HUES6 (cell line): ENCODE results near the gene RPN1.

ENCODE experiments used
- H3K27ac ChIP-seq: 2 replicates; pipeline ENCODE4 v1.7.0; 2013; ENCODE audit warnings: low read depth, mild to moderate bottlenecking, low read length, inconsistent platforms
- H3K27me3 ChIP-seq: 2 replicates; pipeline ENCODE4 v1.6.1; 2013; ENCODE audit warnings: low read length; ENCODE audit not compliant: control insufficient read depth, insufficient read depth
- H3K36me3 ChIP-seq: 2 replicates; pipeline ENCODE4 v1.6.1; 2013; ENCODE audit warnings: low read length; ENCODE audit not compliant: control insufficient read depth, insufficient read depth
- H3K4me1 ChIP-seq: 2 replicates; pipeline ENCODE4 v1.6.1; 2013; ENCODE audit warnings: low read length; ENCODE audit not compliant: control insufficient read depth, insufficient read depth
- H3K4me3 ChIP-seq: 2 replicates; pipeline ENCODE4 v1.5.1; 2013; ENCODE audit warnings: low read depth, low read length
- H3K9ac ChIP-seq: one replicate; pipeline ENCODE4 v1.6.1; 2013; ENCODE audit warnings: mild to moderate bottlenecking, low read length
- H3K9me3 ChIP-seq: 2 replicates; pipeline ENCODE4 v1.6.1; 2013; ENCODE audit warnings: low read depth, low read length; ENCODE audit not compliant: control insufficient read depth, insufficient read depth

Gene RPN1

DNA sequence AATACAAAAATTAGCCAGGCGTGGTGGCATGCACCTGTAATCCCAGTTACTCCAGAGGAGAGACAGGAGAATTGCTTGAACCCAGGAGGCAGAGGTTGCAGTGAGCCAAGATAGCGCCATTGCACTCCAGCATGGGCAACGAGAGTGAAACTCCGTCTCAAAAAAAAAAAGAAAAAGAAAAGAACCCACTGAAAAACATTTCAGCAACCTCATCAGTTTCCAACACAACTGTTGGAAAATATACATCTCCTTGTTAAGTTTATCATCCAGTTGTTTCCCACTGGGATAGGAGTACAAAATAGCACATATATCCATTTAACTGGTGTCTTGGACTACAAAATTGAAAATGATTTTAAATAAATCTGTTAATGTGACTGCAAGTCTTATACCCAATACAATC lies 2.2 kb downstream of the RPN1 start:
- Histone ChIP-seq H3K27ac (no peak overlapping the region), H3K4me3 (peak overlapping the region; percentile 98), H3K9me3 (no peaks in the 10 kb centered on the region), H3K4me1 (no peaks in the 10 kb centered on the region), H3K9ac (no peak overlapping the region), H3K27me3 (no peaks in the 10 kb centered on the region), H3K36me3 (peaks cover 21% of the 10 kb centered on the region)

DNA sequence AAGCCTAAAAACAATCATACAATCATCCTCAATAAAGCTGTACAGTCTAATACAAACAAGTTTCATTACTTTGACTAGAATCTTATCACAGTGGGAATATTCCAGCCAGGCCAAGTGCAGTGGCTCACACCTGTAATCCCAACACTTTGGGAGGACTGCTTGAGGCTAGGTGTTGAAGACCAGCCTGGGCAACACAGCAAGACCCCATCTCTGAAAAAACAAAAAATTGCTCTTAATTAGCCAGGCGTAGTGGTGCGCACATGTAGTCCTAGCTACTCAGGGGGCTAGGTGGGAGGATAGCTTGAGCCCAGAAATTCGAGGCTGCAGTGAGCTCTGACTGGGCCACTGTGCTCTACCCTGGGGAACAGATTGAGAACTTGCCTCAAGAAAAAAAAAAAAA lies 3.3 kb downstream of the RPN1 start:
- Histone ChIP-seq H3K9me3 (no peaks in the 10 kb centered on the region), H3K4me3 (no peak overlapping the region), H3K27ac (no peak overlapping the region), H3K36me3 (peaks cover 31% of the 10 kb centered on the region), H3K9ac (no peak overlapping the region), H3K4me1 (no peaks in the 10 kb centered on the region), H3K27me3 (no peaks in the 10 kb centered on the region)

DNA sequence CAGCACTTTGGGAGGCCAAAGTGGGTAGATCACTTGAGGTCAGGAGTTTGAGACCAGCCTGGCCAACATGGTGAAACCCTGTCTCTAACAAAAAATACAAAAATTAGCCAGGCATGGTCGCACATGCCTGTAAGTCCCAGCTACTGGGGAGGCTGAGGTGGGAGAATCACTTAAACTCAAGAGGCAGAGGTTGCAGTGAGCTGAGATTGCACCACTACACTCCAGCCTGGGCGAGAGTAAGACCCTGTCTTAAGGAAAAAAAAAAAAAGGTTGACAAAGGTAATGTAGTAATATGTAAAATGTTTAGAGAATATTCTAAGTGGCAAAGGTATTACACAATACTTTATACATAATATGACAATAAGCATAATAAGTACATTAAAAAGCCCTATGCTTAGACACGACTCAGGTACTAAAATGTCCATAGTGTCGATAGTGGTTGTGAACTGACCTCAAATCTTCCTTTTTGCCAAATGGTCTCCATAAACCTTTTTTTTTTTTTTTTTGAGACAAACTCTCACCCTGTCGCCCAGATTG lies 16.5 kb downstream of the RPN1 start:
- Histone ChIP-seq H3K36me3 (peaks cover 69% of the 10 kb centered on the region), H3K27ac (no peak overlapping the region), H3K9ac (no peak overlapping the region), H3K4me1 (no peaks in the 10 kb centered on the region), H3K27me3 (no peaks in the 10 kb centered on the region), H3K4me3 (no peak overlapping the region), H3K9me3 (no peaks in the 10 kb centered on the region)

DNA sequence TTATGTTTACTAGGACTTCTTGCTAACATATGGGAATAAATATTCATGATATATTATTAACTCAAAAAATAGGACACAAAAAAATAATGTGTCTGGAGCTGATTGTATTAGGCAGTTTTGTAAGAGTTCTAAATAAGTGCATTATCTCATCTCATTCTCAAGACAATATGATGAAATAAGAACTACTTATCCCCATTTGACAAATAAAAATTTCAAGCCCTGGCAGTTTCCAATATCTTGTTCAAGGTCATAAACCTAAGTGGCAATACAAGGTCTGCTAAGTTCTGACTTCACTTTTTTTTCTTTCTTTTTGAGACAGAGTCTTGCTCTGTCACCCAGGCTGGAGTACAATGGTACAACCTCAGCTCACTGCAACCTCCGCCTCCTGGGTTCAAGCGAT lies 18.3 kb downstream of the RPN1 start:
- H3K9me3 ChIP-seq = no peaks in the 10 kb centered on the region
- no peaks in the 10 kb centered on the region for H3K27me3 ChIP-seq
- no peak overlapping the region for H3K27ac ChIP-seq
- no peaks in the 10 kb centered on the region for H3K4me1 ChIP-seq
- H3K4me3 ChIP-seq = no peak overlapping the region
- H3K9ac ChIP-seq = no peak overlapping the region
- H3K36me3 ChIP-seq = peaks cover 73% of the 10 kb centered on the region

DNA sequence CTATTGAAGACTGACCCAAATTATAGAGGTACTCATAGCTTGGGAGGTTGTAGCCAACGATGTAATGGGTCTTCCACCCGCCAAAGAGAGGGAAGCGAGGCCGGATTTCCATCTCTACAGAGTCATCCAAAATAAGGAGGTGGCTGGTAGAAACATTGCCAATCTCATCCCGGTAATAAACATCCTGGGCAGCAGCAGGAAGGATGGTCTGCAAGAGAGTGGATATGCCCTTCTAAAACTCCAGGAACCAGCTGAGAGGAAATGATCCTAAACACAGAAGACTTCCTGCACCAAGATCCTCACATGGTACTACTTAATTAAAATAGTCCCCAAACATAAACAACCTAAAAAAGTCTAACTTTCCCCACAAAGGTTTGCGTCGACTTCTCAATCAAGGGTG lies 20.7 kb downstream of the RPN1 start:
- no peak overlapping the region for H3K4me3 ChIP-seq
- H3K27me3 ChIP-seq = no peaks in the 10 kb centered on the region
- no peak overlapping the region for H3K27ac ChIP-seq
- no peak overlapping the region for H3K9ac ChIP-seq
- H3K4me1 ChIP-seq = no peaks in the 10 kb centered on the region
- peaks cover 79% of the 10 kb centered on the region for H3K36me3 ChIP-seq
- no peaks in the 10 kb centered on the region for H3K9me3 ChIP-seq

DNA sequence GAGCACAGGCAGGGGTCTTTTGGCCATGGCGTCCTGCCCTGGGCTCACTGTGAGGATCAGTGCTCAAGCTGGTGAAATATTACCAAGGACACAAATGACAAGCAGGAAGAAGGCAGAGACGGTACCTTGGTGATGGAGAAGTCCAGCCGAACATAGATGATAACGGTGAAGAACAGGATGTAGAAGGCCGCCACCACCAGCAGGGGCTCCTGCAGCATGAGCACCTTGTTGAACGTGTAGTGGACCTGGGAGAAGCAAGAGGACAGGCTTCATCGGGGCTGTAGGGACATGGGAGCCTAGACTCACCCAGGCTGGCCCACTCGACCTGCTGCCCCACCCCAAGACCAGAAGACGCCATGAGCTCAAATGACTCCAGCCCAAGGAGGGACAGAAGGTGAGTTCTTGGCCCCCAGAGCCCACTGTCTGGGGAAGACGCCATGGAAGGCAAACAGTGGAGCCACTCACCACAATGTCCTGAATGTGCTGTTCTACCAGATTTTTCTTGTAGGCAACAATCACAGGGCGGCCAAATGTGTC lies 25.1 kb downstream of the RPN1 start:
- Histone ChIP-seq H3K4me1 (no peaks in the 10 kb centered on the region), H3K9ac (no peak overlapping the region), H3K27ac (no peak overlapping the region), H3K9me3 (no peaks in the 10 kb centered on the region), H3K36me3 (peaks cover 94% of the 10 kb centered on the region), H3K4me3 (no peak overlapping the region), H3K27me3 (no peaks in the 10 kb centered on the region)

DNA sequence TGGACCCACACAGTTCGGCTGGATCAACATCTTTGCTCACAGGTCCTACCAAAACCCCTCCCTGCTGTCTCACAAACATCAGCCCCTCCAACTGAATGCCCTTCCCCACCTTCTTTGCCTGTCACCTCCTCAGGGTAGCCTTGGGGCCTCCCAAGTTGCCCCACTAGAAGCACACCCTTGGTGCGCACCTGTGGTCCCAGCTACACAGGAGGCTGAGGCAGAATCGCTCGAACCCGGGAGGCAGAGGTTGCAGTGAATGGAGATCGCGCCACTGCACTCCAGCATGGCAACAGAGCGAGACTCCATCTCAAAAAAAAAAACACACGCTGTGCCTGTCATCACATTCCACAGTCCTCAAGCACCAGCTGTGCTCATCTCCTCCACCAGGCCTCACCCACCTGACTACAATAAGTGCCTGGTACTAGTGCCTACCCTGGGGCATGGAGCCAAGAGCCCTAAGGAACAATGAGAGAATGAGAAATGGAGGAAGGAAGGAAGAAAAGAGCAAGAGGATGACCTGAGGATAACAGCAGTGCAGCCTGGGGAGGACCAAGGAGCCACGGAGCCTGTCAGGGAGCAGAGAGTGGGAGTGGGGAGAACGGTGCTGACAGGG lies 26.0 kb downstream of the RPN1 start:
- no peaks in the 10 kb centered on the region for H3K4me1 ChIP-seq
- H3K27me3 ChIP-seq = no peaks in the 10 kb centered on the region
- H3K4me3 ChIP-seq = no peak overlapping the region
- H3K27ac ChIP-seq = no peak overlapping the region
- peaks cover 93% of the 10 kb centered on the region for H3K36me3 ChIP-seq
- H3K9ac ChIP-seq = no peak overlapping the region
- H3K9me3 ChIP-seq = no peaks in the 10 kb centered on the region

DNA sequence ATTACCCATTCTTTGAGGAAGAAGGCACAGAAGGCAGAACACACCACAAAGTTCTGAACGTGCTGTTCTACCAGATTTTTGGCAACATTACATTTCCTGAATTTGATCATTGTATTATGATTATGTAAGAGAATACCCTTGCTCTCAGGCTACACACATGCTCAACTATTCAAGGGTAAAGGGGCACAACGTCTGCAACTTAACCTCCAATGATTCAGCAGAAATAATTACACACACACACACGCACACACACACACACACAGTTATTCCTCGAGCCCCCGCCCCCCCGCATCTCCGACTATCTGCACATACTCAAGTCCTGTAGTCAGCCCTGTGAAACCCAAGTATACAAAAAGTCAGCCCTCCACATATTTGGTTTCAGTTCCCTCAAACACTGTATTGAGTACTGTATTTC lies 26.8 kb downstream of the RPN1 start:
- peaks cover 6% of the 10 kb centered on the region; the same call in 1 of the 2 replicates for H3K4me1 ChIP-seq
- H3K9ac ChIP-seq = no peak overlapping the region
- H3K36me3 ChIP-seq = peaks cover 93% of the 10 kb centered on the region
- no peak overlapping the region for H3K27ac ChIP-seq
- H3K9me3 ChIP-seq = no peaks in the 10 kb centered on the region
- no peaks in the 10 kb centered on the region for H3K27me3 ChIP-seq
- H3K4me3 ChIP-seq = no peak overlapping the region

DNA sequence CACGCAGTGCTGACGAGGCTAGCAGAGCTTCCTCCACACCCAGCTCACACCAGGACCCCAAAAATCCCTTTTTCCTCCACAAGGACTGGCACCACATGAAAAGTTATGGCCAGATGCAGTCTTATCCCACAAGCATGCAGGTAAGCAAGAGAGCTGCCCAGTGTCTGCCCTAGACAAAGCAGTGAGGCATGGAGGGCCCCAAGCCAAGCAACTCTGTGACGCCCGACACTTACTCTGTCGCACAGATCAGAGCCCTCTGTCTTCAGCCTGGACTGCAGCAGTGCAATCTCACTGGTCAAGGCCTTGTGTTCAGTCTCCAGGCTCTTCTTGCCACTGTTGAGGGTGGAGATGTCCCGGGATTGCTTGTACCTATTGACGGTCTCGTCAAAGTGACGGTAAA lies 28.7 kb downstream of the RPN1 start:
- no peak overlapping the region for H3K9ac ChIP-seq
- peaks cover 83% of the 10 kb centered on the region for H3K36me3 ChIP-seq
- no peak overlapping the region for H3K4me3 ChIP-seq
- no peak overlapping the region for H3K27ac ChIP-seq
- H3K4me1 ChIP-seq = peaks cover 16% of the 10 kb centered on the region
- no peaks in the 10 kb centered on the region for H3K27me3 ChIP-seq
- H3K9me3 ChIP-seq = no peaks in the 10 kb centered on the region

DNA sequence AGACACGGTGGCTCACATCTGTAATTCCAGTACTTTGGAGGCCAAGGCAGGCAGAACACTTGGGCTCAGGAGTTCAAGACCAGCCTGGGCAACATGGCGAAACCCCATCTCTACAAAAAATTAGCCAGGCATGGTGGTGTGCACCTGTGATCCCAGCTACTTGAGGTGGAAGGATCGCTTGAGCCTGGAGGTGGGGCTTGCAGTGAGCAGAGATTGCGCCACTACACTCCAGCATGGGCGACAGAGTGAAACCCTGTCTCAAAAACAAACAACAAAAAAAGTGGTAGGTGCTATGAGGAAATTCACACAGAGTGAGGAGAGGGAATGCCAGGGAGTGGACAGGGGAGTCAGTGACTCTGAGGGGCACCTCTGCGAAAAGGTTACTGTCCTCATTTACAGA lies 29.4 kb downstream of the RPN1 start:
- Histone ChIP-seq H3K36me3 (peaks cover 76% of the 10 kb centered on the region), H3K4me1 (peaks cover 16% of the 10 kb centered on the region), H3K9ac (no peak overlapping the region), H3K9me3 (no peaks in the 10 kb centered on the region), H3K4me3 (no peak overlapping the region), H3K27ac (no peak overlapping the region), H3K27me3 (no peaks in the 10 kb centered on the region)

DNA sequence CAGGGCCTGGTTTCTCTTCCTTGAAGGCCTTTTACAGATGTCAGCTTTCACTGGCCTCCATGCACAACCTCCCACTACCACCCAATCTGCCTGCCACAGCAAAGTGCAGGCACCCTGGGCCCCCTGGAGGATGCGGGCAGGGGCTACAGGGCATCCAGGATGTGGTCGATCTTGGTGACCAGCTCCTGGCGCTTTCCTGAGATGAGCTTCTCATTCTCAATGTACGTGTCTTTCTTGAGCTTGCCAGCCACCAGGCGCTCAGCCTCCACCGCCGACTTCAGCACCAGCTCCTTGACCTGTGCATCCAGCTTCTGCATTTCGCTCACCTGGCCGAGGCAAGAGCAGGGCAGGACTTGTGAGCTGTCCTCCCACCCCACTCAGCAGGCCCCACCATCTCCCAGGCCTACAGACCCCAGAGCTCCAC lies 30.3 kb downstream of the RPN1 start:
- Histone ChIP-seq H3K36me3 (peaks cover 71% of the 10 kb centered on the region), H3K9me3 (no peaks in the 10 kb centered on the region), H3K9ac (no peak overlapping the region), H3K27me3 (no peaks in the 10 kb centered on the region), H3K4me1 (peaks cover 16% of the 10 kb centered on the region), H3K27ac (no peak overlapping the region), H3K4me3 (no peak overlapping the region)
